ENCODE results near the gene SZT2.

DNA sequence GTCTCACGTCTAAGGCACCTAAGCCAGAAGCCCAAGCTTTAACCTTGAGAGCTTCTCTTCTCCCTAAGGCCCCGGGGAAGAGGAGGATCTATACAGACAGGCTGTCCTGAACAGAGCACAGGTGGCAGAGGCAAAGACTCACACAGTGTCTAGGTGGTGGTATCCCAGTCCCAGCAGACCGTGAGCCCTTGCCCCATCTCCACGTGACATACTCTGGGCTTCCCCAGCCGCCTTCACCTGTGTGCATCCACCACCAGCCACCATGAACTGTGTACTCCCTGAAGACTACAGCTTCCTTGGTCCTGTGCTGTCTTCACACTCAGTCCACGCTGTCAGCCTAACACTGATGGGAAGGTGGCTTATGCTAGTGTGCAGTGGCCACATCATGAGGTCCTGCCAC is 31.7 kb downstream of the SZT2 start:
- TF ChIP-seq CTCF (IDR thresholded peaks at IDR 0.05; ENCODE audit: low read depth, low read length, poor library complexity, severe bottlenecking) (no peak), EZH2phosphoT487 (IDR thresholded peaks at IDR 0.05; ENCODE audit: borderline replicate concordance, low read length) (no peak)

Measured in DOHH2 (cell line).